Stimulated activated CD4-positive, alpha-beta T cell treated with anti-CD3 and anti-CD28 coated beads, Interleukin-15, amount 100 ng/mL, for 1 hour (primary cell): ENCODE measurements around the gene HOMER3.
"Not testable (repeated sequence)": the region's sequence is repeated elsewhere in the genome, so short reads cannot be mapped to it uniquely, and the experiment has no call there.

Experiments used
- DNase-seq, 2 donors: peaks; one replicate each; pipeline ENCODE4 v3.0.0-alpha.2; 2020; ENCODE audit warnings: low read depth in 1 of 2, low spot score in 1 of 2

The HOMER3 gene

GRCh38 chr19:18954094-18954493 lies 13.1 kb upstream of the HOMER3 start:
- no peak for DNase-seq

GRCh38 chr19:18952364-18953003 lies 11.5 kb upstream of the HOMER3 start:
- DNase-seq = not testable (repeated sequence)

- DNase-seq = no peak
Observed at GRCh38 chr19:18951721-18952281, 10.8 kb upstream of the HOMER3 start.

GRCh38 chr19:18949858-18950257 lies 8.8 kb upstream of the HOMER3 start:
- DNase-seq = no peak

GRCh38 chr19:18948976-18949356 lies 7.9 kb upstream of the HOMER3 start:
- no peak for DNase-seq

DNA sequence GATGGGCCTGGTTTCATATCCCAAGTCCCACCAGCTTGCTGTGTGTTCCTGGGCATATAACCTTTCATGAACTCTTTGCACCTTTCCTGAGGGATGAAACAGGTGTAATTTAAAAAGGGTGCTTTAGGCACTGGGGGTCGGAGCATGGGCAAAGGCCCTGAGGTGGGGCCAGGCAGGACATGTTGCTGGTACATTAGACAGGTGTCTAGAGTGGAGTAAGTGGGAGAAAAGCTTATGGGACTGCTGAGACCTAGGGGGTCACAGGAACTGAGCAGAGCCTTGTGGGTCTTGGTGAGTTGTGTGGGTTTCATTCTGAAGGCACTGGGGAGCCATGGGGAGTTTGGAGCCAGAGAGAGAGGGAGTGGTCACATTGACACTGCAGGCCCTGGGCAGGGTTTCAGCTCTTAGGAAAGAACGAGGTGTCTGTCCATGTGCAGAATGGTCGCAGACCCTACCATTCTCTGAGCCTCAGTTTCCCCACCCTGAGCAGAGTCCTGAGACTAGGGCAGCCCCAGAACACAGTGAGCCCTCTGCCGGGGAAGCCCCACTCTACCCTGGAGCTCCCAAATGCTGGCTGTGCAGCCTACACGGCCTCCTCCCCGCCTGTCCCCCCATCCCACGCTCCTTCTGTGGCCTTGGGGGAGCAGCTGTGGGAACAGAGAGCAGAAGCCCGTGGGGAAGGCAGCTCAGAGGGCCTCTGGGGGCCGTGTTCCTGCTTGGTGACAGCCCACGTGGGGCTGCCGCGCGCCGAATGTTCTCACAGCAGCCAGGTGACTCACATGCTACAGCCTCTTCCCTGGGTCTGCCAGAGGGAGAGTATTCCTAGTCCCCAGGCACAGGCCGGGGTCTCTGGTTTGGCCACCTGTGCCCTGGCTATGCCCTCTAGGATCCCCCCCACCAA lies 7.3 kb upstream of the HOMER3 start:
- no peak for DNase-seq

DNA sequence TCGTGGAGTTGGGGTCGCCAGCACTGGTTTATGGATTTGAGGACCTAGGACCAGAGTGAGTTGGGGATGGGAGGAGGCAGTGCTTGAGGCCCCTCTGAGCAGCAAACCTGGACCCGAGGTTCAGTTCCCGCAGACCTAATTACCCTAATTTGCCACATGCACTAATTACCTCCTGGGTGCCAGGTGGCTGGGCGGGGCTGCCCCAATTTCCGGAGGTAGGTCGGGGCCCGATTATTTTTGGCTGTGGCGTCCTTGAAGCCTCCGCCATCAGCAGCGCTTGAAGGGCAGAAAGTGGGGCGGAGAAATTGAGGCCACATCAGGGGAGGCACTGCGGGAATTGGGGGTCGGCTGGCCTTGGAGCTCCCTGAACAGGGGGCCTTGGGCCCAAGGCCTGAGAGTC lies 5.9 kb upstream of the HOMER3 start:
- no peak for DNase-seq

GRCh38 chr19:18946335-18946734 lies 5.3 kb upstream of the HOMER3 start:
- DNase-seq = no peak

DNA sequence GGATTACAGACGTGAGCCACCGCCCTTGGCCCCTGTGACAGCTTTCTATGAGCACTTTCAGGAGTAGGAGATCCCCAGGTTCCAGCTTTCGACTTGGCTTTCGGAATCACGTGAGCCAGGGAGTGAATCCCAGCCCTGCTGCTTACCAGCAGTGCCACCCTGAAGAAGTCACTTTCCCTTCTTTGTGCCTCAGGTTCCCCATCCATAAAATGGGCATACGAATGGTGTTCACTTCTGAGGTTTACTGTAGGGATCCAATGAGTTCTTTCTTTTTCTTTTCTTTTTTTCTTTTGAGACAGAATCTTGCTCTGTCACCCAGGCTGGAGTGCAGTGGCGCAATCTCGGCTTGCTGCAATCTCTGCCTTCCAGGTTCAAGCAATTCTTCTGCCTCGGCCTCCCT lies 4.3 kb upstream of the HOMER3 start:
- no peak for DNase-seq

DNA sequence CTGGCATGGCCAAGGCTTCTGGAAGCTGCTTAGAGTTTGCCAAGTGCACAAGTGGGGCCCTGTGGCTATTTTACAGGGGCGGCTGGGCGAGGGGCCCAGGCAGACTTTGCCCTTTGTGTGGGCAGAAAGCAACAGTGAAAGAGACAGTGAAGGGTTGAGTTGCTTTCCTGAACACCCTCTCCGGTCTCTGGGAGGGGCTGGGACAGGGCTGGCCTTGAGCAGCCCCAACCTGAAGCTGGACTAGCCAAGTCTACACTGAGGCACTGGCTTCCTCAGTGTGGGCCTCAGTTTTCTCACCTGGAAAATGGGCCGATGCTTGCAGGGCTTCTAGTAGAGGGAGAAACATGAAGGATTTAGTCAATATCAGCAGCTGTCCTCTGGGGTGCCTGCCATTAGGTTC lies 2.4 kb upstream of the HOMER3 start:
- DNase-seq = no peak

GRCh38 chr19:18942692-18943091 lies 1.7 kb upstream of the HOMER3 start:
- DNase-seq = no peak

- no peak for DNase-seq
Observed at GRCh38 chr19:18941628-18942354, 774 bp upstream of the HOMER3 start.

- DNase-seq = no peak
Observed at GRCh38 chr19:18939922-18940768, 872 bp downstream of the HOMER3 start.

DNA sequence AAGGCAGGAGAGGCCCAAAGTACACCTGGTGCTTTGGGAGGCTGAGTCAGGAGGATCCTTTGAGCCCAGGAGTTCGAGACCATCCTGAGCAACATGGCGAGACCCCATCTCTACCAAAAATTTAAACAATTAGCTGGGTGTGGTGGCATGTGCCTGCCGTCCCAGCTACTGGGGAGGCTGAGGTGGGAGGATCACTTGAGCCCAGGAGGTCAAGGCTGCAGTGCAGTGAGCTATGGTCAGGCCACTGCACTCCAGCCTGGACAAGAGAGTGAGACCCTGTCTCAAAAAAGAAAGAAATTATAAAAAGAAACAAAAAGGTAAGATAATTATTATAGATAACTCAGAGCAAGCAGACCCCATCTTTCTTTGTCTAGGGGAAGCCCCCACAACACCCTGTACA lies 1.9 kb downstream of the HOMER3 start:
- no peak for DNase-seq

DNA sequence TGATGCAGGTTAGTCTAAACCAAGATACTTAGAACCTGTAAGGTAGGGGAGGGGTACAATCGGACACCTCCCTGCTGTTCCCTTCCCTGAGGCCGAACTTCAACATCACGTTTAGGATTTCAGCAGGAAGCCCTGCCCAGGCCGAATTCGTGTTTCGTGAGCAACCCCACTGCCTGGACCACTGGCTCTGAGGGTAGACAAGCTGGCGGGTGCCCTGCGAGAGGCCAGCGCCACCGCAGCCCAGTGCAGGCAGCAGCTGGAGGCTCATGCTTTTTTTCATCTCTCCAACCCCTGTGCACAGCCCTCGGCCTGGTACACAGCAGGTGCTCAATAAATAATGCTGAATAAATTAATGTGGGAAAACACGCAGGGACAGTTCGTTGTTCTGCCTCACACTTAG lies 7.7 kb downstream of the HOMER3 start:
- DNase-seq = no peak

DNA sequence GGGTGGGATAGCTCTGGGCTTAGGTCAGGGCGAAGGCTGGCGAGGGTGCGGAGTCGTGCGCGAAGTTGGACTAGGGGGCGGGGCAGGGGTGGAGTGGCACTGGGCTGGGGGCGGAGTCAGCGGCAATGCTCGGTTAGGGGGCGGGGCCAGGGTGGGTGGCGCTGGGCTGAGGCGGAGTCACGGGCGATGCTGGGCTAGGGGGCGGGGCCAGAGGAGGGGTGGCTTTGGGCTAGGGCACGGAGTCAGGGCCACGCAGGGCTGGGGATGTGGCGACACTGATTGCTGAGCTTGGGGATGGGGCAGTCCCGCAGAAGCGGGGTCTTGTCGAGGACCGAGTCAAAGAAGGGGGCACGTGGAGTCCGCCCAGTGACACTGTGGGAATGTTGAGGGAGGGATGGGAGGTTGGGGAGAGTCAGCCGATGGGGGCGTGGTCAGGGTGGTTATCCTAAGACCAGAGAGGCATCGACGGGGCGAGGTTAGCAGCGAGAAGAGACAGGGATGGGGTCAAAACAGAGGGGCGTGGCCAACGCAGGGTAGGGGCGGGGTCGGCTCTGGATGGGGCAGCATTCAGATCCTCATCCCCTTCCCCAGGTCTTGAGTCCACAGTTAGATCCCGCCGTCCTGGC lies 8.7 kb downstream of the HOMER3 start:
- peak; percentile 69 to 82 for DNase-seq

DNA sequence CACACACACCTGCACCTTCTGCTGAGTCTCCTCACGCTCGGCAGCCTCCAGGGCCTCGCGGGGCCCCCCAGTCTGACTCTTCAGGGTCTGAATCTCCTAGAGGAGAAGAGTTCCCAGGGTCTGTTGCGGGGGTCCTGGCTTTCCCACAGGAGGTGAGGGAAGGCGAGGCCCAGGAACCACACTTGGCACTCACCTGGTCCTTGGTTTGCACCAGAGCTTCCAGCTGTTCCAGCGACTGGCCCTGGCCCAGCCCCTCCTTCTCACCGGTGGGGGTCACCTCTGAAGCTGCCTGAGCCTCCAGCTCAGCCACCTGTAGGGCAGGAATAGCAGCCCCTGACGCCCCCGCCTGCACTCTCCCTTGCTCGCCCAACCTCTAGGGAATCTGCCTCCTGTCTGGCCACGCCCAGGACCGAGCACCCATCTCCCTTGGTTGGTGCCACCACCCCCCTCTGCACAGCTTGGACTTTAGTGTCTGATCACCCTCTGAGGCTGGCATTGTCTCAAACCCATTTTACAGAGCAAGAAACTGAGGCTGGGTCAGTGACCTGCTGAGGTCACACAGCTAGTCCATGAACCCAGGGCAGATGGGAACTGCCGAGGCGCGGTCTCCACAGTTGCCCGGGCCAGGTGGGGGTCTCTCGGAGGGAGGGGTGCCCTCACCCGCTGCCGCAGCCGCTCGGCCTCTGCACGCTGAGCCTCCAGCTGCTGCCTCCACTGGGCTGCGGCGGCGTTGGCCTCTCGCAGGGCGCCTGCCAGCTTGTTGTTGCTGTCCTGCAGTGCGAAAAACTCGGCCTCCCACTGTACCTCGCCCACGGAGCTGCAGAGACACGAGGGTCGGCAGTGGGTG lies 9.5 kb downstream of the HOMER3 start:
- DNase-seq = no peak

DNA sequence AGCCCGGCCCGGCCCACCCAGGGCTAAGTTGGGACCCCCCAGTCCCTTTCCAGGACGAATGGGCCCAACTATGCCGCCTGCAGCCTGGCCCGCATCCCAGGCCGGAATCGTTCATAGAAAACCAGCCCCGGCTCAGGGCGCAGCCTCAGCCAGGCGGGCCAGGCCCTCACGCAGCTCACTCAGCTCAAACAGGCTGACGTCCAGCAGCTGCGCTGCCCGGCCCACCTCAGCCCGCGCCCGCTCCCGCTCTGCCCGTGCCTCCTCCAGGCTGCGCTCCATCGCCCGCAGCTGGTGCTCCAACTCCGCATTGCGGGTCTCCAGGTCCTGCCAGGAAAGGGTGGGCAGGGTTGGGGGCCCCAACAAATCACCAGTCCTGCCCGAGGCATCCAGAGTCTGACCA lies 11.7 kb downstream of the HOMER3 start:
- no peak for DNase-seq

- no peak for DNase-seq
Observed at GRCh38 chr19:18928018-18928805, 12.8 kb downstream of the HOMER3 start.
